ENCODE data around the gene CACYBP.

GRCh38 chr1:175050992-175051391, 51.2 kb downstream of the CACYBP start:
- TF ChIP-seq POLR2A (IDR thresholded peaks at IDR 0.05; ENCODE audit: control extremely low read depth in 1 of 2, low read depth in 2 of 2, low read length in 2 of 2) (no peak), CTCF (IDR thresholded peaks at IDR 0.05; ENCODE audit: control extremely low read depth in 1 of 3, insufficient read depth in 1 of 3, low read depth in 1 of 3, low read length in 3 of 3) (no peak), NANOG (IDR thresholded peaks at IDR 0.05; ENCODE audit: insufficient read depth, low read depth, low read length, poor library complexity, severe bottlenecking) (no peak), SP1 (IDR thresholded peaks at IDR 0.05; ENCODE audit: low read depth, low read length) (no peak), RAD21 (IDR thresholded peaks at IDR 0.05 in 1 of 2, conservative IDR thresholded peaks at IDR 0.05 in 1 of 2; ENCODE audit: low read depth in 2 of 2, low read length in 2 of 2) (no peak), TEAD4 (IDR thresholded peaks at IDR 0.05; ENCODE audit: low read depth, low read length) (no peak), TBP (IDR thresholded peaks at IDR 0.05; ENCODE audit: low read depth, low read length) (no peak)
